ENCODE data around the gene CCM2.

- TF ChIP-seq CTCF (conservative IDR thresholded peaks at IDR 0.05; ENCODE audit: low read length) (no peak), EZH2phosphoT487 (IDR thresholded peaks at IDR 0.05; ENCODE audit: borderline replicate concordance, low read depth, low read length) (no peak)
These were observed 124.1 kb downstream of the CCM2 start for GRCh38 chr7:45123913-45124710.
